IMR-90 (cell line): ENCODE data around the gene SH2B3. TPM values are rescaled to one million over a fixed set of nuclear protein-coding genes. Genes with fewer than 3 reads are reported as not detected.
A peak's percentile ranks its signal among the peaks of the same experiment; 100 is the strongest.

Experiments
- ATAC-seq: fragments of 200-7000 bp; cut with Tn5 transposase; 2 replicates; pipeline ENCODE4 v1.9.1; 2020; ENCODE audit warnings: low read depth, mild to moderate bottlenecking, moderate library complexity
- BruUV-seq: library from RNA; stranded (reverse); fragments of 400-500 nt; replicated peaks from 2 replicates; lab custom pipeline; 2021; lab: Mats Ljungman, UMichigan
- CTCF ChIA-PET: fragments of 300-600 bp; formaldehyde crosslinking; extraction: SDS; loops from one replicate; lab custom pipeline; 2021; ENCODE audit warnings: antibody characterized with exemption; lab: Yijun Ruan, JAX
- POLR2A ChIA-PET: fragments of 300-600 bp; sonication (Branson Sonifier 250); formaldehyde crosslinking; loops from one replicate; lab custom pipeline; 2022; ENCODE audit warnings: antibody characterized with exemption; ENCODE audit not compliant: unreplicated experiment; lab: Charles Lee
- DNase-seq: peaks from one replicate; pipeline ENCODE4 v3.0.0; 2013
- H2AFZ ChIP-seq: replicated peaks from 2 replicates; pipeline ENCODE3; 2013; ENCODE audit warnings: low read length, mild to moderate bottlenecking; ENCODE audit not compliant: poor library complexity
- H2AK5ac ChIP-seq: 2 replicates; pipeline ENCODE4 v1.6.1; 2013; ENCODE audit warnings: low read depth, low read length, inconsistent platforms
- H2AK9ac ChIP-seq: replicated peaks from 2 replicates; pipeline ENCODE3; 2013; ENCODE audit warnings: mild to moderate bottlenecking, low read depth, low read length, moderate library complexity; ENCODE audit not compliant: poor library complexity
- H2BK120ac ChIP-seq: 2 replicates; pipeline ENCODE4 v1.6.1; 2013; ENCODE audit warnings: low read depth, low read length, inconsistent platforms
- H2BK15ac ChIP-seq: 3 replicates; pipeline ENCODE4 v1.6.1; 2013; ENCODE audit warnings: low read depth, low read length, inconsistent platforms
- H2BK20ac ChIP-seq: 2 replicates; pipeline ENCODE4 v1.6.1; 2013; ENCODE audit warnings: low read depth, mild to moderate bottlenecking, inconsistent platforms, low read length, moderate library complexity
- H2BK5ac ChIP-seq: 2 replicates; pipeline ENCODE4 v1.6.1; 2013; ENCODE audit warnings: mild to moderate bottlenecking, low read depth, low read length, inconsistent platforms; ENCODE audit not compliant: poor library complexity, severe bottlenecking
- H3K14ac ChIP-seq: replicated peaks from 2 replicates; pipeline ENCODE4 v1.6.1; 2013; ENCODE audit warnings: low read depth, low read length, inconsistent platforms
- H3K18ac ChIP-seq: 2 replicates; pipeline ENCODE4 v1.6.1; 2013; ENCODE audit warnings: low read depth, low read length, control low read depth
- H3K23ac ChIP-seq: 2 replicates; pipeline ENCODE4 v1.6.1; 2013; ENCODE audit warnings: low read depth, low read length, inconsistent platforms
- H3K27ac ChIP-seq: 2 replicates; pipeline ENCODE4 v1.5.1; 2013; ENCODE audit warnings: mild to moderate bottlenecking, control low read depth, low read length; ENCODE audit not compliant: insufficient read depth
- H3K27me3 ChIP-seq: 2 replicates; pipeline ENCODE4 v1.6.1; 2013; ENCODE audit warnings: low read length; ENCODE audit not compliant: control insufficient read depth, insufficient read depth
- H3K36me3 ChIP-seq: 2 replicates; pipeline ENCODE4 v1.6.1; 2013; ENCODE audit warnings: low read length, mixed read lengths; ENCODE audit not compliant: control insufficient read depth, insufficient read depth
- H3K4ac ChIP-seq: 2 replicates; pipeline ENCODE4 v1.6.1; 2013; ENCODE audit warnings: low read depth, low read length, inconsistent platforms
- H3K4me1 ChIP-seq: 2 replicates; pipeline ENCODE4 v1.6.1; 2013; ENCODE audit warnings: low read length, mixed read lengths; ENCODE audit not compliant: control insufficient read depth, insufficient read depth
- H3K4me2 ChIP-seq: 2 replicates; pipeline ENCODE4 v1.6.1; 2013; ENCODE audit warnings: low read depth, mild to moderate bottlenecking, control low read depth, low read length, moderate library complexity
- H3K4me3 ChIP-seq: 2 replicates; pipeline ENCODE4 v1.5.1; 2013; ENCODE audit warnings: low read depth, mild to moderate bottlenecking, control low read depth, low read length, moderate library complexity; ENCODE audit not compliant: insufficient read depth
- H3K56ac ChIP-seq: 2 replicates; pipeline ENCODE4 v1.6.1; 2013; ENCODE audit warnings: low read length, inconsistent platforms; ENCODE audit not compliant: insufficient read depth; ENCODE audit errors: extremely low read depth
- H3K79me1 ChIP-seq, 2 experiments: 2 replicates each; pipeline ENCODE4 v1.6.1; 2013; ENCODE audit warnings: low read length in 2 of 2, inconsistent platforms in 1 of 2, low read depth in 1 of 2
- H3K9ac ChIP-seq: 2 replicates; pipeline ENCODE4 v1.6.1; 2013; ENCODE audit warnings: low read depth, low read length, control low read depth
- H3K9me1 ChIP-seq: 2 replicates; pipeline ENCODE4 v1.6.1; 2013; ENCODE audit warnings: low read length, inconsistent platforms; ENCODE audit not compliant: insufficient read depth
- H3K9me3 ChIP-seq: 2 replicates; pipeline ENCODE4 v1.6.1; 2013; ENCODE audit warnings: low read length; ENCODE audit not compliant: control insufficient read depth, insufficient read depth
- H4K20me1 ChIP-seq: 2 replicates; pipeline ENCODE4 v1.6.1; 2013; ENCODE audit warnings: low read length, inconsistent platforms; ENCODE audit not compliant: insufficient read depth
- H4K5ac ChIP-seq: 2 replicates; pipeline ENCODE4 v1.6.1; 2013; ENCODE audit warnings: mild to moderate bottlenecking, low read depth, low read length, control low read depth
- H4K8ac ChIP-seq, 2 experiments: 2 replicates each; pipeline ENCODE4 v1.6.1; 2013; ENCODE audit warnings: low read depth in 2 of 2, low read length in 2 of 2, control low read depth in 1 of 2, inconsistent platforms in 1 of 2
- H4K91ac ChIP-seq: 2 replicates; pipeline ENCODE4 v1.6.1; 2013; ENCODE audit warnings: low read depth, low read length, inconsistent platforms; ENCODE audit not compliant: insufficient read depth
- CHD1 ChIP-seq: IDR thresholded peaks from 2 replicates; pipeline ENCODE4 v1.6.1; 2012; ENCODE audit warnings: low read depth, low read length, improper control_type of control experiment
- FOS ChIP-seq: fragments of 150-350 bp; IDR thresholded peaks from 2 replicates; pipeline ENCODE4 v1.6.1; 2016; ENCODE audit warnings: low read depth, low read length
- MAZ ChIP-seq: IDR thresholded peaks from 2 replicates; pipeline ENCODE4 v1.6.1; 2012; ENCODE audit warnings: low read depth, mild to moderate bottlenecking, low read length, improper control_type of control experiment, moderate library complexity, borderline replicate concordance
- NFE2L2 ChIP-seq: fragments of 150-350 bp; IDR thresholded peaks from 2 replicates; pipeline ENCODE4 v1.6.1; 2016; ENCODE audit warnings: low read depth, mild to moderate bottlenecking, low read length
- RAD21 ChIP-seq: IDR thresholded peaks from 2 replicates; pipeline ENCODE4 v1.6.1; 2012; ENCODE audit warnings: low read length, improper control_type of control experiment
- WGBS, 2 experiments: methylation state at CpG; one replicate each; pipeline versions ENCODE4 v1.1.5 to v1.1.7; 2013; ENCODE audit warnings: missing lambda C conversion rate in 2 of 2; ENCODE audit not compliant: insufficient read length in 1 of 2; ENCODE audit errors: extremely low coverage in 2 of 2; 5-methylcytosine and 5-hydroxymethylcytosine counted together
- dilution Hi-C: fragments of 300-500 bp; cut with HindIII; formaldehyde crosslinking; loops from one replicate; pipeline ENCODE4 v1.14.3; 2018; ENCODE audit warnings: low sequenced_read_pairs; ENCODE audit not compliant: unreplicated experiment
- in situ Hi-C: fragments of 300-500 bp; cut with MboI; formaldehyde crosslinking; loops from 3 replicates; pipeline ENCODE4 v1.14.3; 2019; ENCODE audit warnings: low sequenced_read_pairs, inconsistent platforms, mixed read lengths
- intact Hi-C: fragments of 100-400 bp; cut with micrococcal nuclease; formaldehyde crosslinking; loops from 2 replicates; pipeline ENCODE4 v1.10.0; 2022
- polyA plus RNA-seq, 3 experiments: library from polyadenylated mRNA; depleted of rRNA; stranded (reverse); fragments of >200 nt; gene quantifications; 2 replicates each; pipeline ENCODE4 v1.2.3, GENCODE V29; 2012; ENCODE audit warnings: low replicate concordance in 1 of 3
- total RNA-seq: library from RNA; depleted of rRNA; stranded (reverse); fragments of >200 nt; gene quantifications from 2 replicates; pipeline ENCODE4 v1.2.3, GENCODE V29; 2012

SH2B3 gene
- total and polyA plus RNA-seq, 2 of the 4 experiments (the other 2 are of a cell fraction): 9.3 to 20.2 TPM

DNA sequence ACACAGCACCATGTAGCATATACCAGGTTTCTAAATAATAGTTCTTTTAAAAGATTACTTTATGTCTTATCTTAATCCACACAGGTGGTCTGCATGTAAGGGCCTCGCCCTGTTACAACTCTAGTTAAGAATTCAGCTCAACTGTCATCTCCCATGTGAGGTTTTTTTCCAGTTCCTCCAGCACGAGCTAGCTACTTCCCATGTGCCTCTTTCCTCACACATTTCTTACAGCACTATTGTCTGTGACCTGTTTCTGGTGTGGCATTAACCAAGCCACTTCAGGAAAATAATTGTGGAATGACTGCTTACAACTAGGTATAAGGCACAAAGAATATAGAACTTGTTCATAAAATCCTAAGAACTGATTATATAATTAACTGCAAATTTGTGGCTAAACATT is 65.5 kb downstream of the SH2B3 start:
- Histone ChIP-seq H2AK5ac (0 out of 2 replicates have a peak overlapping the region, but pooled peaks have one; percentile 43), H4K5ac (no peak overlapping the region), H3K56ac (no peak overlapping the region), H3K18ac (no peak overlapping the region), H3K9me3 (no peaks in the 10 kb centered on the region), H3K27me3 (no peaks in the 10 kb centered on the region), H4K20me1 (peaks cover 24% of the 10 kb centered on the region; the same call in 1 of the 2 replicates), H3K23ac (no peak overlapping the region), H2AFZ (no peak overlapping the region), H2BK15ac (no peak overlapping the region), H3K14ac (no peak overlapping the region), H2BK5ac (no peak overlapping the region), H3K27ac (no peak overlapping the region), H4K91ac (no peak overlapping the region), H3K36me3 (peaks cover 25% of the 10 kb centered on the region), H3K79me1 (peaks cover 26 to 57% of the 10 kb centered on the region in 2 experiments), H2BK120ac (no peak overlapping the region), H3K9ac (no peak overlapping the region), H3K4me2 (no peak overlapping the region), H3K4me3 (no peak overlapping the region), H3K4me1 (peaks cover 15% of the 10 kb centered on the region), H2BK20ac (no peak overlapping the region), H3K4ac (no peak overlapping the region), H3K9me1 (peaks cover 15% of the 10 kb centered on the region; the same call in 1 of the 2 replicates), H4K8ac (no peak overlapping the region), H2AK9ac (no peak overlapping the region)
- ChIA-PET CTCF (interaction anchor here (1.0 kb wide), 1 partner anchor 57 kb away, joined by 3 read pairs; no protein-coding TSS in a partner anchor), POLR2A (no interaction called here)
- DNase-seq (no peak), ATAC-seq (no peak)
- in situ Hi-C loops (no loop called here), dilution Hi-C loops (no loop called here), intact Hi-C loops (no loop called here)
- TF ChIP-seq FOS: no peak
- no peak for TF ChIP-seq MAZ
- TF ChIP-seq NFE2L2: no peak
- TF ChIP-seq CHD1: no peak
- TF ChIP-seq RAD21: no peak
- no TSS peak for BruUV-seq
- WGBS, 2 experiments: 86% methylated on average over 1 of the region's 2 CpGs; no CpG with 5 or more reads in 1 of the 2 experiments
